ENCODE results near the gene FAM167B.

DNA sequence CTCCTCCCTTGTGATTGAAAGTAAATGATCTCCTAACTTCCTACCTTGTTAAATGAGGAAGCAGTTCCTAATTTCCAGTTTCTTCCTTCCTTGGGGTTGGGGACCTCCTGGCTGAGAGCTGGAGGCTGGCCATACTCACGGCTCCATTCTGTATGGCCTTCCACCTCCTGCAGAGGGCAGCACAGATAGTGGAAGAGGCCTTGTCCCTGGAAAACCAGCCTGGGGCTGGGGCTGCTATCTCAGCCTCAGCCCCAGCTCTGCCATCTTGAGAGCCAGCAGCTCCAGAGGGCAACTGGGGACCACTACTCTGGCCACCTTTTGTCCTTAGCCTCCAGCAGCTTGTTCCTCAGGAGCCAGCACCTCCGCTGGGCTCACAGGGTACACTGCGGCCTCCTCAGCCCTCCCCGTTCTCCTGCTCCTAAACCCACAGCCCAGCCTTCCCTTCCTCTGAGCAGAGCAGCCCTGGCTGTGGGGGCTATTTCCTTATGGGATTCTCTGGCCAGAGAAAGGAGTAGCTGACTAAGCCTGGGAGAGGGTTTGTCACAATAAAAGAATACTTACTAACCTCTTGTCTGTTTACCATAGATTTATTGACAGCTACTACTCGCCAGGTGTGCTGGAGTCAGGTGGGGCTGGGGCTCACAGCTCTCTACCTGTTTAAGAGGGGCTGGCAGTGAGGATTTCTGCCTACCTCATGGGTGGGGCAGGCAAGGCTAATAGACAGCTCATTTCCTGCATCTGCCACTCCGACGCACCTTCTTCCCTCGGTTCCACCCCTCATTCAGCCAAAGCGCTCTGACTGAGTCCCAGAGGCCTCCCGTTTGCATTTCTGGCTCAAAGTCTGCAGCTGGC is 31.2 kb upstream of the FAM167B start:
- TF ChIP-seq, protein P1, sequence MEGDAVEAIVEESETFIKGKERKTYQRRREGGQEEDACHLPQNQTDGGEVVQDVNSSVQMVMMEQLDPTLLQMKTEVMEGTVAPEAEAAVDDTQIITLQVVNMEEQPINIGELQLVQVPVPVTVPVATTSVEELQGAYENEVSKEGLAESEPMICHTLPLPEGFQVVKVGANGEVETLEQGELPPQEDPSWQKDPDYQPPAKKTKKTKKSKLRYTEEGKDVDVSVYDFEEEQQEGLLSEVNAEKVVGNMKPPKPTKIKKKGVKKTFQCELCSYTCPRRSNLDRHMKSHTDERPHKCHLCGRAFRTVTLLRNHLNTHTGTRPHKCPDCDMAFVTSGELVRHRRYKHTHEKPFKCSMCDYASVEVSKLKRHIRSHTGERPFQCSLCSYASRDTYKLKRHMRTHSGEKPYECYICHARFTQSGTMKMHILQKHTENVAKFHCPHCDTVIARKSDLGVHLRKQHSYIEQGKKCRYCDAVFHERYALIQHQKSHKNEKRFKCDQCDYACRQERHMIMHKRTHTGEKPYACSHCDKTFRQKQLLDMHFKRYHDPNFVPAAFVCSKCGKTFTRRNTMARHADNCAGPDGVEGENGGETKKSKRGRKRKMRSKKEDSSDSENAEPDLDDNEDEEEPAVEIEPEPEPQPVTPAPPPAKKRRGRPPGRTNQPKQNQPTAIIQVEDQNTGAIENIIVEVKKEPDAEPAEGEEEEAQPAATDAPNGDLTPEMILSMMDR (IDR thresholded peaks at IDR 0.05): peak; percentile 60 to 76 (median 68)
- no peak for TF ChIP-seq POLR2A (IDR thresholded peaks at IDR 0.05; ENCODE audit: low read depth)
- no peak for TF ChIP-seq EP300 (IDR thresholded peaks at IDR 0.05)
